Stimulated activated CD4-positive, alpha-beta T cell treated with anti-CD3 and anti-CD28 coated beads, Interleukin-1b, Interleukin-23, amount 100 ng/mL, for 48 hours (primary cell): Measurements from ENCODE around the gene CARD10.
A peak's percentile ranks its signal among the peaks of the same experiment; 100 is the strongest.

Experiments
- DNase-seq: peaks from one replicate; pipeline ENCODE4 v3.0.0-alpha.2; 2020

The CARD10 gene

DNA sequence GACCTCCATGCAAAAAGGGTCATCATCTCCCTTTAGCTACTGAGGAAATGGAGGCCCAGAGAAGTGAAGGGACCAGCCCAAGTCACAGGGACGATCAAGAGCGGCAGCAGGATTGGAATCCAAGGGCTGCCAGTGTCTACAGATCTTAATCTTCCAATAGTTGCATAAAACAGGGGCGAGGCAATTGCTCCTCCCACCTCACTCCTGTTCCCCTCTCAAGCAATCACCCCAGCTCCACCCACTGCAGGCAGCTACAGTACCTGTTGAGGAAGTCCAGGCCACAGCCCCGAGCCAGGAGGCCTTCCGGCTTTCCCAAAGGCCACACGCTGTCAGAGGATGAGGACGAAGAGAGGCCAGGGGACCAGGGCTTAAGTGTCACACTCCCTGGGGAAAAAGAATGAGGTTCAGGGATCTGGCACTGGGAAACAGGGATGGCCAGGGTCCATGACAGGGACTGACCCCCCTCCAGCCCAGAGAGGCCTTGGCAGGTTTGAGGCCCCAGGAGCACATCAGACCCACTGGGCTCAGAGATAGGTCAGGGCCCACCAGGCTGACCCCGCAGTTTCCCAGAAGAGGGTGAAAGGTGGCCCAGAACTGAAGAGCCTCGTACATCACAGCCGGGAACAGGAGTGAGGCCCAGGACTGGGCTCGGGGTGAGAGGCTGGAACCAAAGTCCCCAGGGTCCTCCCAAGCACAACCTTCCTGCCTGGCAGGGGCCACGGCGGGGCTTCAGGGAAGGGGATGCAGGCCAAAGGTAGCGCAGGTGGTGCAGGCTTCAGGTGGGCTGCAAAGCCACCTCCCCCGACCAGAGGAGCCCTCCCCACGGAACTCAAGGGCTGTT, 16.7 kb downstream of the CARD10 start:
- DNase-seq: no peak

DNA sequence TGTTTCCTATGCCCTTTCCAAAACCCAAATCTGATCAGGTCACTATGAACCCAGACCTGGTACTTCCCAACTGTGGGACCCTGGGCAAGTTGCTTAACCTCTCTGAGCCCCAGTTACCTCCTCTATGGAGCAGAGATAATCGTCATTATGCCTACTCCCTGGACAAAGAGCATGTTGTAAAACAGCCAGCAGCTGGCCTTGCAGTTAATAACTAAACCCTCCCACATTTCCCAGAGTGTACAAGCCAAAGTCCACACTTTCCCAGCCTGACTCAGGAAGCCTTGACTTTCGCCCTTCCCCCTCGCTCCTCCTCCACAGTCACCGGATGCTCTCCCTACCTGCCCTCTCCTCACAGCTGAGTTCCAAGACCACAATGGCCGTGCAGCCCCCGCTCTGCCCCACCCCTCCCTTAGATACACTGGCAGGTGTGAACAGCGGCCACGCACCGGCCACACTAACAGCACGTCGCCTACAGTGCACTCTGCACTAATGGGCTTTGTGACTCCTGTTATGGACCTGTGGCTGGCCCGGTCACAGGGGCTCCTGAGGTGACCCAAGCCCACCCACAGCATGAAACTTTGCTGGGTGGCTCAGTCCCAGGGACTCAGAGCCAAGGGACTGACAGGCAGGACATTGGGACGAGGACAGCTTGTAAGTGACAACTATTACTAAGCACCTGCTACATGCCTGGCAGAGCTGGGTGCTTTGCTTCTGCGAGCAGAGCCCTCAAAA, 17.4 kb downstream of the CARD10 start:
- DNase-seq: no peak

DNA sequence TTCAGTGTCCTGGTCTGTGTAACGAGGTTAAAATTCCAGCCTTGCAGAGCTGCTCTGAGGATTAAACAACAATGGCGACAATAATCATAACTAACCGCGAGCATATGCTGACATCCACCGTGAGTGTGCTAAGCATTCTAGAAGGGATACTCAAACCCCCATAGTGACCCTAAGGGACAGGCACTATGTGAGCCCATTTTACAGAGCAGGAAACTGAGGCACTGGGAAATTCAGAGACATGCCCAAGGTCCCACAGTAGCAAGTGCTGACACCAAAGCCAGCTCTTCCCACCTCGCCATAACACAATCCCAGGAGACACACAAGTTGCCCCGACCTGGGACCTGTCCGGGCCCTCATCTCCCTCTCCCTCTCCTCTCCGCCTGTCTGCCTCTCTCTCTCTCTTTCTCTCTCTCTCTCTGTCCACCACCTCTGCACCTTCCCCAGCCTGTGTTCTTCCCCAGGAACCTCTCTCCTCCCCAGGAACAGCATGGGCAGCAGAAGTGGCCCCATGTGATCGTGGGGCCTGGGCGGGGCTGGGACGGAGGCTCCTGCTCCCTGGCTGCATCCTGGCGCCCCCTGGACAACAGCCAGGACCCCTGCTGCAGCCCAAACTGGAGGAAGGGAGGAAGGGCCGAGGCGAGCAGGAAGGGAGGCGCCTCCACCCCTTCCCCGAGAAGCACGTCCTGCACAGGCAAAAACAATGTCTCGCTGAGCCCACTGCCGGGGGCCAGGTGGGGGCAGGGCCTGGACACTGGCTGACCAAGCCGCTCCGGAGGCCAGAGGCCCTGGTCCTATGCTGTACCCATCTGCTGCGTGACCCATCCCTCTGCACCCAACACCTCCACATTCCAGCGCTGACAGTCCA, 18.2 kb downstream of the CARD10 start:
- no peak for DNase-seq

DNA sequence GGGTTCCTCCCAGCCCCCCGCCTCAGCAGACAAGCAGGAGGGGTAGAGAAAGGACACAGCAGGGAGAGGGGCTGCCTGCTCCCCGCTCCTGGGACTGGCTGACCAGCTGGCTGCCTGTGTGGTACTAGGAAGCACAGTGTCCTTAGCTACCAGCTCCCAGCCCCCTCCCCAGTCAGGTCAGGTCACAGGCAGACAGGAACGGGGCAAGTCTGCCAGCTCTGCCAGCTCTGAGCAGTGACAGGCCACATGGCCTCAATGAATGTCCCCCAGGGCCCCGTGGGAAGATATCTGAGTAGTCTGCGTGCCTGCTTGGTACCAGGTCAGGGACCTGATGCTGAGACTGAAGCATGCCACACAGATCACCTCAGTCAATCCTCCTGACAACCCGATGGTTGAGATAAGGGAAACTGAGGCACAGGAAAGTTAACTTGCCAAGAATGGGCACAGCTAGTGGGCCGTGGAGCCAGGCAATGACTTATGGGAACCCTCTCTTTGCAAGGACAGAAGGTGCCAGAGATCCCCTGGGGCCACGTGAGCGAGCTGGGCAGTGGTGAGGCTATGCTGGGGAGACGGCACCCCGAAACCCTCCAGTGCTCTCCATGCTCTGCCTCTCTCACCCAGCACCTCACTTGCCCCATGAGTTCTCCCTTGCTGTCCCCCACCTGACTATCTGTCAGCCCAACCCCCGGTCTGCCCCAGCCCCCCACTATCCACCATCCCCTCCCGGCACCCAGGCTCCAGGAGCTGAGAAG, 19.2 kb downstream of the CARD10 start:
- DNase-seq: no peak

DNA sequence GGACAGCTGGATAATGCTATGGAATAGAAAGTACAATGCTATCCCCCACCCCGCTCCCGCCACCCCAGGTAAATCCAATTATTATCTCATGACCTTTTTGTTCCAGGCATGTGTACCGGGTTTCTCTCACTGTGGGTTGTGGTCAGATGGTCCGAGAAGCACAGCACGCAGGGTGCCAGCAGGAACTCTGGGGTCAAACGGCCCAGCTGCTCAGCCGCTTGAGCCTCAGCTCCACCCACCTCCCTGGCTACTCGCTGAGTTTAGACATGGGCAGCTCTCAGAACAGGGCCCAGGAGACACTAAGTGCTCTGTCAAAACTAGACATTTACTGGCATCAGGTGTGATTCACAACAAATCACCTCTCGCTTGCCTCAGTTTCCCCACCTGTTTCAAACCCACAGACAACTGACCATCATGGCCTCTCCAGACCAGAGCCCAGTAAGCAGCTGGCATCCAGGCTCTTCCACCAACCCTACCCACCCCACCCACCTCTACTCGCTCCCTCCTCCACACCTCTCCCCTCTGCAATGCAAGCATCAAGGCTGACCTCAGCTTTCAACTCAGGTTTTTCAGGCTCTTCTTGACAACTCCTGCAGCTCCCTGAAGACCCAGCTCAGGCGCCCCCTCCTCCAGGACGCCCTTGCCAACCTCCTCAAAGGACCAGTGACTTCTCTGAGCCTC, 20.0 kb downstream of the CARD10 start:
- no peak for DNase-seq

DNA sequence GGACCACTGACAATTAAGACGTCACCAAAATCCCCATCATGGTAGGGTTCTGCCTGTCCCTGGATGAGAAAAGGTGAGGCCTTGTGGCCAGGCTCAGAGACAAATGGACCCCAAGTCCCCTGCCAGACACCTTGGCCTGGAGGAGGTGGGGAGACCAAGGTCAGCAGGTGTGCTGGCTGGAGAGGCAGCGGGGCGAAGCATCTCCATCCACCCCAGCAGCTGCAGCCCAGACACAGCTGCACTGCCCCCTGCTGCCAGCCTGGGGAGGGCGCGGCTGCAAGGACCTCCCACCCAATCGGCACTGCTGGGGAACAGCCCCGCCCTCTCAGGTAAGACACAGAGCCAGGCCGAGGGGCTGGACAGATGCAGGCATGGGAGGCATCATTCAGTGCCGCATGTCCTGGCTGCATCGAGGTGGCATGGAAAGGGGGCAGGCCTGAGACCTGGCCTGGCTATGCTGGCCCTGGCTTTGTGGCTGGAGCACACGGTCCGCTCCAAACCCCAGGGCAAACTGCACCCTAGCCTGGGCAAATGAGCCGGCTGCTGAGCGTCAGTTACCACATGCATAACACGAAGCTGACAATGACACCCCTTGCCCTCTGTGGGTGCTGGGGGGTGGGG, 20.8 kb downstream of the CARD10 start:
- DNase-seq: peak; percentile 73

DNA sequence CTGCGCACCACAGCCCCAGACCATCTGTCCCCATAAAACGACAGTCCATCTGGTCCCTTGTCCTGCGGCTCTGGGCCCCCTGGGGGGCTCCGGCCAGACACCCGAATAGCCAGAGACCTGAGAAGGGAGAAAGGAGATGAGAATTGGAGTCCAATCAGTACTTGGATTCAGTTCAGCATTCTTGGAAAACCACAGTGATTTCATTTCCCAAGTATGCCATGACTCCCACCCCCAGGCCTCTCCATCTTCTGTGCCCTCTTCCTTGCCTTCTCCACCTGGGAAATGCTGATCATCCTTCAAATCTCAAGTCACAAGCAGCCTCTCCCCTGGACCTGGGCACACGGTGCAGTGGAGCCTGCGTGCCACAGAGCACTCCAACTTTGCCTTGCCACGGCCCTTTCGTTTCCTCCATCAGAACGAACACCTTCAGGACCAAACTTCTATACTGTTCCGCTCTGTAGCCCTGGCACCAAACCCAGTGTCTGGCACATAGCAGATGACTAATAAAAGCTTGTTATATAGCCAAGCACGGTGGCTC, 22.1 kb downstream of the CARD10 start:
- no peak for DNase-seq

DNA sequence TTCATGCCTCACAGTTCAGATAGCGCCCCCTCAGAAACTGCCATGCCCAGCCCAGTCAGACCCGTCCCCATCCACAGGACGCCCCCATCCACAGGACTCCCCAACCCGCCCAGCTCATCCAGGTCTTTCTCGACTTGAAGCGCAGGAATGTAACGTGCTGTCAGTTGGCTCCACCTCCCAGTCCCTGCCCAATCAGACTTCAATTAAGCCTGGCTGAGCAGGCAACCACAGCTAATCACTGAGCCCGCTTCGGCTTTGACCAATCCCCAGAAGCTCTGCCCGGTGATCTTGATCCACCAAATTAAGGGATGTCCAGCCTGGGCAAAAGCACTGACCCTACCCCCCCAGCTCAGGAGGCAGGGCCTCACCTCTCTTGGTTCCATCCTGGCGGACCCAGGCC, 22.6 kb downstream of the CARD10 start:
- DNase-seq: no peak

DNA sequence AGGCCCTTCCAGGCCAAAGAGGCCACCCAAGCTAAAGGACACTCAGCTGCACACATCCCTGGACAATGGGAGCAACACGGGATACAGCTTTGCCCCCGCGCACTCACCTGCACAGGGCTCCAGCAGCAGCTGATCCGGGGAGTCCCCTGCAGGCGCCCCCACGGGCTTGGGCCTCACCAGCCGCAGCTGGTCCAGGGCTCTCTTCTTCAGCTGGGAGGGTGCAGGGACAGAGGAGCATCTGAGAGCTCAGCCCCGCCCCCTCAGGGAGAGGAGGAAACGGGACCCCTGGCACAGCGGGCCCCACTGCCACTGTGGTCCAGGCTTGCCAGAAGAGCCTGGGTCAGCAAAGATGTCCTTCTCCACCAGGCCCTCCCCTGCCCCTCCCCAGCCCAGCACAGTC, 25.2 kb downstream of the CARD10 start:
- DNase-seq: no peak

DNA sequence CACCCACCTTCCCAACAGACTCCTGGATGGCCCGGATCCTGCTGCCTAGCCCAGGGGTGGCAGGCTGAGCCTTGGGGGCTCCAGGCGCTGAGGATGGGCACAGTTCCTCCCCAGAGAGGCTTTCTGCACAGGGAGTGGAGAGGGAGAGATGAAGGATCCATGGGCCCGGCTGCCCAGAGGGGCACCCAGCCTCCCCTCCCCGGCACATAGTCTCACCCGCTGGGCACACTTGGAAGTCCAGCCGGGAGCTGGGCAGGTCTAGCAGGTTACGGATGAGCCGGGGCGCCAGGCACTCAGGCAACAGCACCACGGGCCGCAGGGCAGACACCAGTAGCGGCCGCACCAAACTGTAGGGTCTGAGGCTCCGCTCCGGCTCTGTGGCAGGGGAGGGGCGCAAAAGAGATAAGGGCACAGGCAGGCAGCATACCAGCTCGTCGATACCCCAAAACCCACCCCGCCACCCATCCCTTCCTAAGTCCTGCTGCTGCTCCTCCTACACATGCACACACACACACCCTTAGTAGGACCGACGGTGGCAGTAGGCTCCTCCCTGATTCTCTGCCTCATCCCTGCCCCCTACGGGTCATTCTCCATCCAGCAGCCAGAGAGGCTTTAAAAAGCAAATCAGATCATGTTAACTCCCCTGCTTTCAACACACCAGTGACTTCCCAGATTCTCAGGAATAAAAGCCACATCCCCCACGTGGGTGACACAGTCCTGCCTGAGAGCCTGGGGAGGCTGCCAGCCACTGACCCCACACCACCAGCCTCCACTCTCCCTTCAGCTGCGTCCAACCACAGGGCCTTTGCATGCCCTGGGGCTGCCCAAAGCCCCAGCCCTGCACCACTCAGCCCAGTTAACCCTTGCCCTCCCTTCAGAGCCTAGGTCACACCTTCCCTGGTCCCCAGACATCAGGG, 26.5 kb downstream of the CARD10 start:
- peak; percentile 51 for DNase-seq

DNA sequence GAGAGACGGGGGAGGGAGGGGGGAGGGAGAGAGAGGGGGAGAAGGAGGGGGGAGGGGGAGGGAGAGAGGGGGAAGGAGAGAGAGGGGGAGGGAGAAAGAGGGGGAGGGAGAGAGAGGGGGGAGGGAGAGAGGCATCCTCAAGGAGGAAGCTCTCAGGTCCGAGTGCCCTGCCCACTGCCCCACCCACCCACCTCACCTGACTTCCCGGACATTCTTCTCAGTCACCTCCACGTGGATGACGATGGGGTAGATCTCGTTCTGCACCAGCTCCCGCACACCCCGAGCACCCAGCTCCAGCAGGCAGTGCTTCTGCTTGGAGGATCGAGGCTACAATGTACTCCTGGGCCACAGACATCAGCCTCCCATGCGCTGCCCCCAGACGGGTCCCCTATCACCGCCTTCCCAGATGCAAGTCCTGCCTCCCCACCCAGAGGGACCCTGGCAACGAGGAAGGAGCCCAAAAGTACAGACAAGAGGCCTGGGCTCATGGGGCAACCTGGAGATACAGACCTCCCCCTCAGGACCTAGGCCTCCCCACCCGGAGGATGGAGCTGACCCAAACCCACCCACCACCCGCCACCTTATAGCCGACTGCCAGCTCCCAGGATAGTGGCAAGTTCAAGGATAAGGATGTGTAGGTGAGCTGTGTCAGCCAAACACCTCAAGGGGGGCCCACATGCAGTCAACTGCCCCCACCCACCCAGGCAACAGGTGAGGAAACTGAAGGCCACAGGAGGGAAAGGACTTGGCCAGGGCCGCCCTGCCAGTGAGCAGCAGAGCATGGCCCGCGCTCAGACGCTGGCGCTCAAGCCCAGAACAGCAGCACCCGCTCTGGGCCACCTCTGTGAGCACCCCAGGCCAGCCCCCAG, 27.4 kb downstream of the CARD10 start:
- no peak for DNase-seq

DNA sequence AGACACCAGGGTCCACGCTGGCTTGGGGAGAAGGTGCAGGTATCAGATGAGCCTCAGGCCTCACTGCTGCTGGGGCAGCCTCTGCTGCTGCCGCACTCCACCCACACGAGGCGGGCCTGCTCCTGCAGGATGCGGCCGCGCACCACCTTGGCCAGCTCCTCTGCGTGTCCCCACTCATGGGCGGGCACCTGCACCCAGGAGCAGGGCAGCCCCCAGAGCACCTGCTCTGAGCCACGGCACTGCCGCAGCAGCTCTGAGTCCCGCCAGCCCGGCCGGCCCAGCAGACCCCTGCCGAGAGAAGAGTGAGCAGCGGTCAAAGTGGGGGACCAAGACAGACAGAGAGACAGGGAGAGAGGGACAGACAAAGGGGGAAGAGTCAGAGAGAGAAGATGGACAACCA, 28.1 kb downstream of the CARD10 start:
- DNase-seq: no peak

DNA sequence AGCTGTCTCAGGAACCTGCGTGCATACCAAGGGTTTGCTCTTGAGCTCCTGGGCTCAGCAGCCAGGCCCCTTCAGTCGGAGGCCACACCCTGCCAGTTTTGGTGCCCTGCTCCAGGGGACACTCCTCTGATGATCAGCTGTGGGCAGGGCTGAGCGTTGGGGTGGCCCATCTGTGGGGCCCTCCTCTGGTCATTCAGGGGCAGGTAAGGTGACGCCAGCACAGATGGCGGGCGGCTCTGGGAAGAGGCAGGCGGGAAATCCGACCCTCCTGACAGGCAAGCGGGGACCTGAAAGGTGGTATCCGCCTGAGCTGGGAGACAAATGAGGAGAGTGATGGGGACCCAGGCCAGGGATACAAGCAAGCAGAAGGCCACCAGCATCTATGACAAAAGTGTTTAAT, 29.2 kb downstream of the CARD10 start:
- DNase-seq: no peak

DNA sequence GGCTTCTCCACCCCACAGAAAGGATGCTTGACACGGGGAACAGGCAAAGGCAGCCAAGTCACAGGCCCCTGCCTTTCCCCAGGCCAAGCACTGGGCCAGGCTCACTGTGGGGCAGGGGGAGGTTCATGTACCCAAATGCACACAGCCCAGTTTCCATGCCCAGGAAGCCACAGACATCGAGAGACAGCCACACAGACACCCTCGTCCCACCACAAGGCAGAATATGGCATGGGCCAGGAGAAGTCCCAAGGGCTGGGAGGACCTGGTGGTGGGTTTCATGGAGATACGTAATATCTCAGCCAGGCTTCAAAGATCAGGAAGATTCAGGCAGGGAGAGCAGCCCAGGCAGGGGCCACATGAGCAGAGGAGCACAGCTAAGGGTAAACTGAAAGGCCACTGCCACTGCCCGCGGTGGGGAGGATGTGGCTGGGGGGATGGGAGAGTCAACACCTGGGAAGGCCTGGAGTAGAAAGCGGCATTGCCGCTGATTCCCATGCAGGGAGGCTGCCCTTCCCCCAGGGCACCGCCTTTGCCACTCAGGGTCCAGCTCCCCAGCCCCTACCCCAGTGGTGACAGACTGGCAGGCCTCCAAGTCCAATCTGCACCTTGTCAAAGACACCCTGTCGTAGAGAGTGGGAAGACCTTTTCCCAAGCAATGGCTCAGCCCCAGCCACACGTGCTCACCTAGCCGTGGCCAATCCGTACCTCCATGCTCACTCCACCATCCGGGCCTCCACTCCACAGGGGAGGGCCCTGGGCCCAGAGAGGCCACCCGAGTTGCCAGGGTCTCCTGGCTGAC, 30.7 kb downstream of the CARD10 start:
- DNase-seq: no peak

DNA sequence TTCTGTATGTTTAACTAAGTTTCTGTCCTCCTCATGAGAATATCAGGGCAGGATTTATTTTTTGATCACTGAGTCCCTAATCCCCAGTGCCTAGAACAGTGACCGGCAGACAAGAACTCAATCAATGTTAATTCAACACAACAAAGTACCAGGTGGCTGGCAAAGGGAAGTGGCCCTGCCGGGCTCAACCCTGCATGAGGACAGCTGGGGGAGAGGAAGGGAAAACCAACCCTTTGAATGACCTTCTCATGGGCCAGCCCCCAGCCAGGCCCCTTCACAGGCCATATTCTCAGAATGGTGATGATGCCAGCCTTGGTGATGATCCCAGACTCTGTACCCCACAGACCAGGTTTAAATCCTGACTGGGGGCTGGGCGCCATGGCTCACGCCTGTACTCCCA, 31.6 kb downstream of the CARD10 start:
- DNase-seq: no peak

DNA sequence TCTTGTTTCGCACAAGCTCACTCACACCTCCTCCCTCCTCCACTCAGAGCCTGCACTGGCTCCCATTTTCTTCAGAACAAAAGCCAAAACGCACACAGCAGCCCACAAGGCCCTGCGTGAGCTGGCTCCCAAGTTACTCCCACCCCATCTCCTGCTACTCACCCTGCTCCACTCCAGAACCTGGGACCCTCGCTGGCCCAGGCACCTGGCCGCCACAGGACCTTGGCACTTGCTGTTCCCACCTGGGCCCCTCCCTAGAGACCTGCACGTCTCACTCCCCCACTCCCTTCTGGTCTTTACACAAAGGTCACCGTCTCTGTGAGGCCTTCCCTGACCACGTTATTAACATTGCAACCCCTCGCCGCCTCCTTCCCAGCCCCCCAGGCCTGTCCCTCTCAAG, 32.1 kb downstream of the CARD10 start:
- DNase-seq: no peak

DNA sequence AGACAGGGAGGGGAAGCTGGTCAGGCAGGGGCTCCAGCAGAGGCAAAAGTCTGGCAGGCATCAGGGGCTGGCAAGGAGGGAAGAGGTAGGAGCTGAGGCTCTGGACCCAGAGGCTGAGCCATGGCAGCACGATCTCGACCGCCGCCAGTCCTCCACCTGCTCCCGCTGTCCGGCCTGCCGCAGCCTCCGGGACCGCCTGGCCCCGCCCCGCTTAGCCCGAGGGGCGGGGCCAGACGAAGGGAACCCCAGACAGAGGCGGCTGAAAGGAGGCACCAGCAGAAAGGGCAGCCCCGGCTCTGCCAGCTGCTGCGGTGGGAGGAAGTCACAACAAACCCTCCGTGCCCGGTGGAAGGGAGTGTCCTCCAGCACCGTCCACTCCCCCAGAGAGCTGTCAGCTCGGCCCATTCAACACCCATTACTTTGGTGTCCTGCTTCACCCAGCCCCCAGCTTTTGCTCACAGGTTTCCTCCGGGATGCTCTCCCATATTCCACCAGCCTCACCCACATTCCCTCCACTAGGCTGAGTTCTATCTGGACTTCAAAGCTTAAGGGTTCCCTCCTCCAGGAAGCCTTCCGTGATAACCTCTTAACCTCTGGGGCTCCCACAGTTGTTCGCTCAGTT, 32.9 kb downstream of the CARD10 start, which contains the start of gene MFNG:
Gene MFNG (minus strand): TSS at position 161 of the 622 bp plus-strand sequence. CDS start 207 bp downstream, outside the sequence.
- peak; percentile 80 for DNase-seq
